Ramos (cell line): ENCODE results near the gene GPRC5D.

Experiments
- in situ Hi-C: fragments of 300-500 bp; cut with MboI; formaldehyde crosslinking; loops from one replicate; pipeline ENCODE4 v1.14.3; 2022; ENCODE audit warnings: low sequenced_read_pairs; ENCODE audit not compliant: unreplicated experiment

Gene GPRC5D

DNA sequence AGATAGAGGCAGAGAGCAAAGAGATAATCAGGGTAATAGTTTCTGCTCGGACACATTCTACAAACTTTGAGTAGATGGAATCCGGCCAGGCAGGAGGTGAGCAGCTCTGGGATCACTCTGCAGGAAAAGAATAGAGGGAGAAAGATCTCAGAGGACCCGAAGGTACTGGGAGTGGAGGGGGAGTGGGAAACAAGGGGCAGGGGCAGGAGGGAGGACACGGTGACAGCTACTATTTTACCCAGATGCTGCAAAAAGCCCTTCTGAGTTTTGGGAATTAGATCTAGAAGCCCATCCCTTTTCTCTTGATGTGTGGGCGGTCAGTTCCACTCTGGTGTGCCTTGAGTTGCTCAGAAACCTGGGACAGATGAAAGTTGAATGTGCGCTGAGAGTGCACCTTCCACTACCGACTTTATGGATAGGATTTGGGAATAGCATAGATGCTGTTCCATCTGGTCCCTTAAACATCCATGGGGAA is 60.1 kb downstream of the GPRC5D start:
- in situ Hi-C loops: no loop called here

DNA sequence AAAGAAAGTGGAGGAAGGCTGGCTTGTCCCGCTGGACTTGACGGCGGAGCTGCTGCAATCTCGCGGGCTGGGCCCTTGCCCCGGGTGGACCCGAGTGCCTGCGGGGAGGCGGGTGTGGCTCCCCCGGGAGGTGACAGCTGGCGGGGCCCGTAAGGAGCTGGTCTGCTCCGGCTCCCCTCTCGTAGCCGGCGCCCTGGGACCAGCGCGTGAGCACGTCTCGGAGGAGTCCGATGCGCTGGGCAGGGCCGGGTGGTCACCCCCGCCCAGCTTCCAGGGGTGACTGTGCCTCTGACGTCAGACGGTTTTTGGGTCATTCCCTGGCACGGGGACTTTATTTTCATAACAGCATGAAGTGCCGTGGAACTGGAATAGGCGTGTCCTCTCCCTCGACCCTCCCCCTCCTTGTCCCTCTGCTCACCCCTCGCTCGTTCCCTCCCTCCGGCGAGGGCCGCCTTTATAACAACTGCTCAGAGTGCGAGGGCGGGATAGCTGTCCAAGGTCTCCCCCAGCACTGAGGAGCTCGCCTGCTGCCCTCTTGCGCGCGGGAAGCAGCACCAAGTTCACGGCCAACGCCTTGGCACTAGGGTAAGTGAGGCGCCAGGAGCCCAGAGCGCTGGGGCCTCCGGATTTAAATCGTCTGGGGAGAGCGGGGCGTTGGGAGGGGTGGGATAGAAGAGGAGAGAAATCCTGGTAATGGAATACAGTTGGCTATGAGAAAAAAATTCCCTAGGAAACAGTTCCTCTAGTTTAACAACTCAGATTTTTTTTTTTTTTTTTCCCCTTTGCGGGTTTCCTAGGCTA is 60.7 kb downstream of the GPRC5D start, which contains the start of gene GPRC5A:
GPRC5A (plus strand) TSS at position 483 of the 801 bp plus-strand sequence. CDS start 16,688 bp downstream, outside the sequence.
- in situ Hi-C loops: no loop called here
